ENCODE measurements around the gene SPINK14.

The SPINK14 gene, protein sequence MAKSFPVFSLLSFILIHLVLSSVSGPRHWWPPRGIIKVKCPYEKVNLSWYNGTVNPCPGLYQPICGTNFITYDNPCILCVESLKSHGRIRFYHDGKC

DNA sequence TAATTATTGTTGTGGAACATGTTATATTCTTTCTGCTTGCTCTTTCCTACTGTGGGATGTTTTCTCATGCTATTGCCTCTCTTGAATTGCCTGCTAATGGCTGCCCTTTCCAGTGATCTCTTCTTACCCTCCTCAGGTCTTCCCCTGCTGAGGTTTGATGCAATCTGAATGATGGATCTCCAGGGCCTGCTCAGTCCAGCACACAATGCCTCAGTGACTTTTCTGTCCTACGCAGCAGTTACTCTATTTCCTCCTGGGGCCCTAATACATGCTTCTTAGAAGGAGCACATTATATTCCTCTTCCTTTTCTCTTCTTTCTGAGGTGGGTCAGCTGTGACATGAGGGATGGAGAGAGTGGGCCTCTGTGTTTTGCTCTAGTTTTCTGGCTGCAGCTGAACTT lies at the start of gene SPINK14:
SPINK14 (plus strand) TSS at position 301 of the 400 bp plus-strand sequence. CDS start 1,187 bp downstream, outside the sequence.
- H3K4me2 ChIP-seq (ENCODE audit: low read length), result no peak within 1 kb of the TSS
- TF ChIP-seq CTCF (IDR thresholded peaks at IDR 0.05; ENCODE audit: low read length), result no peak
- no peak for TF ChIP-seq EZH2 (IDR thresholded peaks at IDR 0.05; ENCODE audit: borderline replicate concordance, low read length)

GRCh38 chr5:148120317-148120716 lies 48.0 kb upstream of the SPINK14 start:
- H3K9ac ChIP-seq (ENCODE audit: low read length), result no peak overlapping the region
- no peaks in the 10 kb centered on the region for H3K79me2 ChIP-seq (ENCODE audit: insufficient read depth, low read length)
- no peaks in the 10 kb centered on the region for H3K36me3 ChIP-seq (ENCODE audit: insufficient read depth, low read length)
- no peak for TF ChIP-seq EZH2 (IDR thresholded peaks at IDR 0.05; ENCODE audit: borderline replicate concordance, low read length)
- no peak for TF ChIP-seq CTCF (IDR thresholded peaks at IDR 0.05; ENCODE audit: low read length)
- H3K27me3 ChIP-seq (ENCODE audit: insufficient read depth, low read length), result no peaks in the 10 kb centered on the region
- no peaks in the 10 kb centered on the region for H3K4me1 ChIP-seq (ENCODE audit: insufficient read depth, low read length, severe bottlenecking)
- no peak overlapping the region for H3K4me2 ChIP-seq (ENCODE audit: low read length)
- H4K20me1 ChIP-seq (ENCODE audit: insufficient read depth, low read length), result no peaks in the 10 kb centered on the region
- H3K9me3 ChIP-seq (ENCODE audit: low read length), result no peaks in the 10 kb centered on the region
- H3F3A ChIP-seq (ENCODE audit: insufficient read depth, low read length), result no peaks in the 10 kb centered on the region
- no peak overlapping the region for H3K27ac ChIP-seq (ENCODE audit: low read depth, low read length, poor library complexity, severe bottlenecking)
- H3K4me3 ChIP-seq (ENCODE audit: low read depth, low read length, poor library complexity, severe bottlenecking), result no peak overlapping the region
- no peak overlapping the region for H2AFZ ChIP-seq (ENCODE audit: low read length)
- H3K9me2 ChIP-seq (ENCODE audit: low read depth, low read length), result no peaks in the 10 kb centered on the region

More for the DNA sequence above, at the start of gene SPINK14:
- Histone ChIP-seq H3K9me3 (ENCODE audit: low read length) (no peaks in the 10 kb centered on the region), H3K27ac (ENCODE audit: low read depth, low read length, poor library complexity, severe bottlenecking) (no peak within 1 kb of the TSS), H2AFZ (ENCODE audit: low read length) (no peak within 1 kb of the TSS), H3F3A (ENCODE audit: insufficient read depth, low read length) (no peaks in the 10 kb centered on the region), H3K4me3 (ENCODE audit: low read depth, low read length, poor library complexity, severe bottlenecking) (no peak within 1 kb of the TSS), H3K36me3 (ENCODE audit: insufficient read depth, low read length) (no peaks in the 10 kb centered on the region), H3K9ac (ENCODE audit: low read length) (no peak within 1 kb of the TSS), H3K79me2 (ENCODE audit: insufficient read depth, low read length) (no peaks in the 10 kb centered on the region), H3K4me1 (ENCODE audit: insufficient read depth, low read length, severe bottlenecking) (no peaks in the 10 kb centered on the region), H3K9me2 (ENCODE audit: low read depth, low read length) (no peaks in the 10 kb centered on the region), H4K20me1 (ENCODE audit: insufficient read depth, low read length) (no peaks in the 10 kb centered on the region), H3K27me3 (ENCODE audit: insufficient read depth, low read length) (no peaks in the 10 kb centered on the region)

DNA sequence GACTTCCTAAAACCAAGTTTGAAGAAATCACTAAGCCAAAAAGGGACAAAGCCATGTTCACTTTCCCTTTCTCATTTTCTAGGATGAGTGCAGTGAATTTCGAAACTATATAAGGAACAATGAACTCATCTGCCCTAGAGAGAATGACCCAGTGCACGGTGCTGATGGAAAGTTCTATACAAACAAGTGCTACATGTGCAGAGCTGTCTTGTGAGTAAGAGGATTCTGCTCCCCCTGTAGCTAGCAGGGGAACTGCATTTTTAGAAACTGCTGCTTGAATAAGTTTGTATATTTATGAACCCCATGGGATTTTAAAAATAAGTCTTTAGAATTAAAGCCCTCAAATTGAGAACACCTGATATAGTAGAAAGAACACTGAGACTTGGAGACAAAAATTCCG lies 42.7 kb upstream of the SPINK14 start:
- Histone ChIP-seq H3K79me2 (ENCODE audit: insufficient read depth, low read length) (no peaks in the 10 kb centered on the region), H3K9ac (ENCODE audit: low read length) (no peak overlapping the region), H2AFZ (ENCODE audit: low read length) (no peak overlapping the region), H3K36me3 (ENCODE audit: insufficient read depth, low read length) (no peaks in the 10 kb centered on the region), H3K27me3 (ENCODE audit: insufficient read depth, low read length) (no peaks in the 10 kb centered on the region), H3K27ac (ENCODE audit: low read depth, low read length, poor library complexity, severe bottlenecking) (no peak overlapping the region), H4K20me1 (ENCODE audit: insufficient read depth, low read length) (no peaks in the 10 kb centered on the region), H3K4me3 (ENCODE audit: low read depth, low read length, poor library complexity, severe bottlenecking) (no peak overlapping the region), H3K9me3 (ENCODE audit: low read length) (no peaks in the 10 kb centered on the region), H3K9me2 (ENCODE audit: low read depth, low read length) (no peaks in the 10 kb centered on the region), H3K4me2 (ENCODE audit: low read length) (no peak overlapping the region), H3F3A (ENCODE audit: insufficient read depth, low read length) (no peaks in the 10 kb centered on the region), H3K4me1 (ENCODE audit: insufficient read depth, low read length, severe bottlenecking) (no peaks in the 10 kb centered on the region)
- TF ChIP-seq EZH2 (IDR thresholded peaks at IDR 0.05; ENCODE audit: borderline replicate concordance, low read length) (no peak), CTCF (IDR thresholded peaks at IDR 0.05; ENCODE audit: low read length) (0 out of 2 replicates have a peak, but pooled peaks have one; percentile 14)
